ENCODE data around the gene RPAP3. TPM values are rescaled to one million over a fixed set of nuclear protein-coding genes. Genes with fewer than 3 reads are reported as not detected.
A peak's percentile ranks its signal among the peaks of the same experiment; 100 is the strongest.

Gene RPAP3
- total and polyA plus RNA-seq, 7 experiments from 2014 or later = 28.5 to 51.3 (median 43.9) TPM

- Mint-ChIP-seq H3K36me3 (no peaks in the 10 kb centered on the region), H3K27me3 (peaks cover 0 to 20% (median 0%) of the 10 kb centered on the region in 5 donors), H3K4me3 (no peak overlapping the region), H3K9me3 (peaks cover 0 to 4% (median 0%) of the 10 kb centered on the region in 11 donors), H3K4me1 (peaks cover 10 to 31% (median 28%) of the 10 kb centered on the region in 7 donors), H3K27ac (peak overlapping the region in 1 of 9 donors; percentile 16)
- Histone ChIP-seq H3K36me3 (ENCODE audit: control insufficient read depth in 2 of 3, insufficient read depth in 3 of 3, low read length in 3 of 3) (no peaks in the 10 kb centered on the region), H3K27me3 (ENCODE audit: control insufficient read depth in 2 of 2, insufficient read depth in 2 of 2, low read length in 2 of 2) (no peaks in the 10 kb centered on the region), H3K9me3 (ENCODE audit: control insufficient read depth in 2 of 3, low read length in 3 of 3) (no peaks in the 10 kb centered on the region), H3K4me3 (ENCODE audit: low read length) (no peak overlapping the region), H3K4me1 (ENCODE audit: control insufficient read depth in 2 of 2, insufficient read depth in 2 of 2, low read length in 2 of 2) (peaks cover 13 to 14% of the 10 kb centered on the region in 2 donors), H3K27ac (ENCODE audit: low read depth, low read length) (no peak overlapping the region)
- CTCF ChIA-PET = interaction anchor here (1.1 to 10.3 kb wide), 17 partner anchors 13 to 159 kb away, joined by 3 to 346 read pairs (median 5); partner anchors contain the start of genes HDAC7, RAPGEF3, RPAP3 and SLC48A1
- intact Hi-C loops (cut with micrococcal nuclease) = loop anchor here in 1 of 2 donors (1.0 to 2.0 kb wide), 5 partner anchors 22 to 420 kb away; no protein-coding TSS in a partner anchor
- DNase-seq = no peak
- ATAC-seq = no peak
- POLR2A ChIA-PET = interaction anchor here (0.9 to 2.4 kb wide), 5 partner anchors 11 to 93 kb away, joined by 5 to 11 read pairs (median 6); partner anchors contain the start of gene RAPGEF3
Observed at GRCh38 chr12:47744778-47745436, 39.1 kb upstream of the RPAP3 start.

- no peak overlapping the region for H3K4me3 ChIP-seq (ENCODE audit: low read length)
- no peaks in the 10 kb centered on the region for H3K9me3 ChIP-seq (ENCODE audit: control insufficient read depth in 2 of 3, low read length in 3 of 3)
- Mint-ChIP-seq H3K4me1 (peaks cover 10 to 37% (median 29%) of the 10 kb centered on the region in 7 donors), H3K27me3 (peaks cover 0 to 18% (median 0%) of the 10 kb centered on the region in 5 donors), H3K36me3 (no peaks in the 10 kb centered on the region), H3K9me3 (peaks cover 0 to 4% (median 0%) of the 10 kb centered on the region in 11 donors), H3K4me3 (no peak overlapping the region), H3K27ac (peak overlapping the region in 1 of 9 donors; percentile 22)
- peaks cover 13 to 14% of the 10 kb centered on the region in 2 donors for H3K4me1 ChIP-seq (ENCODE audit: control insufficient read depth in 2 of 2, insufficient read depth in 2 of 2, low read length in 2 of 2)
- H3K27ac ChIP-seq (ENCODE audit: low read depth, low read length) = no peak overlapping the region
- no peaks in the 10 kb centered on the region for H3K27me3 ChIP-seq (ENCODE audit: control insufficient read depth in 2 of 2, insufficient read depth in 2 of 2, low read length in 2 of 2)
- DNase-seq (peak in 8 of 9 donors; percentile 37 to 68 (median 64)), ATAC-seq (peak; percentile 52)
- H3K36me3 ChIP-seq (ENCODE audit: control insufficient read depth in 2 of 3, insufficient read depth in 3 of 3, low read length in 3 of 3) = no peaks in the 10 kb centered on the region
- CTCF ChIA-PET = interaction anchor here (0.6 to 10.3 kb wide), 22 partner anchors 12 to 203 kb away, joined by 3 to 346 read pairs (median 4); partner anchors contain the start of genes HDAC7, RAPGEF3, RPAP3 and SLC48A1
- POLR2A ChIA-PET = interaction anchor here (0.5 to 2.4 kb wide), 8 partner anchors 12 to 94 kb away, joined by 3 to 11 read pairs (median 6); partner anchors contain the start of gene RAPGEF3
- intact Hi-C loops (cut with micrococcal nuclease) = loop anchor here in 1 of 2 donors (1.0 to 2.0 kb wide), 5 partner anchors 23 to 421 kb away; no protein-coding TSS in a partner anchor
Observed at GRCh38 chr12:47744005-47744651, 38.3 kb upstream of the RPAP3 start.

GRCh38 chr12:47743311-47743860 is 37.6 kb upstream of the RPAP3 start:
- Mint-ChIP-seq H3K9me3 (peaks cover 0 to 4% (median 0%) of the 10 kb centered on the region in 11 donors), H3K27ac (peak overlapping the region in 2 of 9 donors; percentile 22 to 36), H3K36me3 (no peaks in the 10 kb centered on the region), H3K27me3 (peaks cover 0 to 18% (median 0%) of the 10 kb centered on the region in 5 donors), H3K4me1 (peaks cover 10 to 44% (median 29%) of the 10 kb centered on the region in 7 donors), H3K4me3 (no peak overlapping the region)
- intact Hi-C loops (cut with micrococcal nuclease) = loop anchor here in 1 of 2 donors (2.0 kb wide), 2 partner anchors 15 to 205 kb away; partner anchors contain the start of gene RAPGEF3
- POLR2A ChIA-PET = interaction anchor here (0.9 to 2.4 kb wide), 7 partner anchors 23 to 94 kb away, joined by 4 to 11 read pairs (median 5); partner anchors contain the start of gene SLC48A1
- Histone ChIP-seq H3K27ac (ENCODE audit: low read depth, low read length) (no peak overlapping the region), H3K9me3 (ENCODE audit: control insufficient read depth in 2 of 3, low read length in 3 of 3) (no peaks in the 10 kb centered on the region), H3K4me3 (ENCODE audit: low read length) (no peak overlapping the region), H3K36me3 (ENCODE audit: control insufficient read depth in 2 of 3, insufficient read depth in 3 of 3, low read length in 3 of 3) (no peaks in the 10 kb centered on the region), H3K4me1 (ENCODE audit: control insufficient read depth in 2 of 2, insufficient read depth in 2 of 2, low read length in 2 of 2) (peaks cover 13 to 14% of the 10 kb centered on the region in 2 donors), H3K27me3 (ENCODE audit: control insufficient read depth in 2 of 2, insufficient read depth in 2 of 2, low read length in 2 of 2) (no peaks in the 10 kb centered on the region)
- no peak for DNase-seq
- CTCF ChIA-PET = interaction anchor here (0.6 to 10.3 kb wide), 32 partner anchors 9 to 1808 kb away, joined by 3 to 346 read pairs (median 4); partner anchors contain the start of genes HDAC7, RAPGEF3, RPAP3 and SLC48A1
- no peak for ATAC-seq

- CTCF ChIA-PET = interaction anchor here (0.6 to 10.3 kb wide), 44 partner anchors 10 to 1807 kb away, joined by 3 to 346 read pairs (median 4); partner anchors contain the start of genes HDAC7, RAPGEF3, RPAP3 and SLC48A1
- H3K27ac Mint-ChIP-seq = peak overlapping the region in 1 of 9 donors; percentile 44
Observed at GRCh38 chr12:47742253-47742825, 36.5 kb upstream of the RPAP3 start.

GRCh38 chr12:47741340-47741703 is 35.5 kb upstream of the RPAP3 start:
- POLR2A ChIA-PET = interaction anchor here (0.6 to 1.7 kb wide), 9 partner anchors 24 to 98 kb away, joined by 3 to 6 read pairs (median 4); partner anchors contain the start of gene RPAP3
- Histone ChIP-seq H3K4me3 (ENCODE audit: low read length) (no peak overlapping the region), H3K27me3 (ENCODE audit: control insufficient read depth in 2 of 2, insufficient read depth in 2 of 2, low read length in 2 of 2) (no peaks in the 10 kb centered on the region), H3K9me3 (ENCODE audit: control insufficient read depth in 2 of 3, low read length in 3 of 3) (no peaks in the 10 kb centered on the region), H3K27ac (ENCODE audit: low read depth, low read length) (no peak overlapping the region), H3K4me1 (ENCODE audit: control insufficient read depth in 2 of 2, insufficient read depth in 2 of 2, low read length in 2 of 2) (peaks cover 13 to 14% of the 10 kb centered on the region in 2 donors), H3K36me3 (ENCODE audit: control insufficient read depth in 2 of 3, insufficient read depth in 3 of 3, low read length in 3 of 3) (no peaks in the 10 kb centered on the region)
- peak; percentile 81 for ATAC-seq
- DNase-seq = peak in 8 of 9 donors; percentile 44 to 67 (median 58)
- H3K36me3 Mint-ChIP-seq = no peaks in the 10 kb centered on the region
- H3K27me3 Mint-ChIP-seq = peaks cover 0 to 17% (median 0%) of the 10 kb centered on the region in 5 donors
- H3K4me1 Mint-ChIP-seq = peaks cover 10 to 44% (median 31%) of the 10 kb centered on the region in 7 donors
- intact Hi-C loops (cut with micrococcal nuclease) = no loop called here
- CTCF ChIA-PET = interaction anchor here (0.7 to 10.3 kb wide), 34 partner anchors 10 to 709 kb away, joined by 3 to 346 read pairs (median 4); partner anchors contain the start of genes RAPGEF3, RPAP3, SLC48A1 and TMEM106C
- H3K27ac Mint-ChIP-seq = peak overlapping the region in 8 of 9 donors; percentile 25 to 83 (median 56)
- peak overlapping the region in 9 of 10 donors; percentile 7 to 62 (median 41) for H3K4me3 Mint-ChIP-seq
- peaks cover 0 to 4% (median 0%) of the 10 kb centered on the region in 11 donors for H3K9me3 Mint-ChIP-seq

More at GRCh38 chr12:47742253-47742825, 36.5 kb upstream of the RPAP3 start:
- H3K9me3 Mint-ChIP-seq = peaks cover 0 to 4% (median 0%) of the 10 kb centered on the region in 11 donors
- intact Hi-C loops (cut with micrococcal nuclease) = loop anchor here (1.0 to 2.0 kb wide), 8 partner anchors 16 to 206 kb away; partner anchors contain the start of gene RAPGEF3 (in 1 of the 2)
- DNase-seq (peak; percentile 41 to 84 (median 58)), ATAC-seq (peak; percentile 65)
- H3K36me3 ChIP-seq (ENCODE audit: control insufficient read depth in 2 of 3, insufficient read depth in 3 of 3, low read length in 3 of 3) = no peaks in the 10 kb centered on the region
- H3K36me3 Mint-ChIP-seq = no peaks in the 10 kb centered on the region
- H3K4me1 ChIP-seq (ENCODE audit: control insufficient read depth in 2 of 2, insufficient read depth in 2 of 2, low read length in 2 of 2) = peaks cover 13 to 14% of the 10 kb centered on the region in 2 donors
- H3K27ac ChIP-seq (ENCODE audit: low read depth, low read length) = no peak overlapping the region
- H3K27me3 Mint-ChIP-seq = peaks cover 0 to 17% (median 0%) of the 10 kb centered on the region in 5 donors
- no peaks in the 10 kb centered on the region for H3K27me3 ChIP-seq (ENCODE audit: control insufficient read depth in 2 of 2, insufficient read depth in 2 of 2, low read length in 2 of 2)
- H3K4me3 ChIP-seq (ENCODE audit: low read length) = no peak overlapping the region
- peak overlapping the region in 2 of 10 donors; percentile 18 to 35 for H3K4me3 Mint-ChIP-seq
- H3K9me3 ChIP-seq (ENCODE audit: control insufficient read depth in 2 of 3, low read length in 3 of 3) = no peaks in the 10 kb centered on the region
- H3K4me1 Mint-ChIP-seq = peaks cover 10 to 44% (median 29%) of the 10 kb centered on the region in 7 donors
- POLR2A ChIA-PET = interaction anchor here (0.6 to 2.4 kb wide), 13 partner anchors 25 to 105 kb away, joined by 3 to 11 read pairs (median 4); partner anchors contain the start of genes RPAP3 and SLC48A1

All from naive thymus-derived CD4-positive, alpha-beta T cell (primary cell).